GM19238 (cell line): ENCODE data around the gene PLEKHO2.

Experiments
- DNase-seq: peaks from one replicate; pipeline ENCODE4 v3.0.0; 2011; ENCODE audit warnings: low spot score; ENCODE audit not compliant: insufficient read length

PLEKHO2 gene

DNA sequence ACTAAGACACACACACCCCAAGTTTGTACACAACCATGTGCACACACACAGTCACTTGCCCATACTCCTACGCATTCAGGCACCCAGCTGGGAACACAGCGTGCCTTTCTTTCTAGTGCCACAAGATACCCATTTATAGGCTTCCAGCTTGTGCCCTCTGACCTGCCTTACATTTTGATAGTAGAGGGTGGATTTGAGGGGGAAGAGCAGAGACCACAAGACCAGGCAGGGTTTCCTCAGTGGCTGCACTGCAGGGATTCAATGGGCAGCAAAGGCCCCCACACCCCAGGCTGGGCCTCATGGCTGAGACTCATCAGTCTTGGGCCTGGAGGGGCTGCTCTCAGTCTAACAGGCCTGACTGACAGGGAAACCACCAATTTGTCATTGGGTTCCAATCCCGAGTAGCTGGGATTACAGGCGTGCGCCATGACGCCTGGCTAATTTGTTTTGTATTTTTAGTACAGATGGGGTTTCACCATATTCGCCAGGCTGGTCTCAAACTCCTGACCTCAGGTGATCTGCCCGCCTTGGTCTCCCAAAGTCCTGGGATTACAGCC lies 51.2 kb downstream of the PLEKHO2 start:
- no peak for DNase-seq

DNA sequence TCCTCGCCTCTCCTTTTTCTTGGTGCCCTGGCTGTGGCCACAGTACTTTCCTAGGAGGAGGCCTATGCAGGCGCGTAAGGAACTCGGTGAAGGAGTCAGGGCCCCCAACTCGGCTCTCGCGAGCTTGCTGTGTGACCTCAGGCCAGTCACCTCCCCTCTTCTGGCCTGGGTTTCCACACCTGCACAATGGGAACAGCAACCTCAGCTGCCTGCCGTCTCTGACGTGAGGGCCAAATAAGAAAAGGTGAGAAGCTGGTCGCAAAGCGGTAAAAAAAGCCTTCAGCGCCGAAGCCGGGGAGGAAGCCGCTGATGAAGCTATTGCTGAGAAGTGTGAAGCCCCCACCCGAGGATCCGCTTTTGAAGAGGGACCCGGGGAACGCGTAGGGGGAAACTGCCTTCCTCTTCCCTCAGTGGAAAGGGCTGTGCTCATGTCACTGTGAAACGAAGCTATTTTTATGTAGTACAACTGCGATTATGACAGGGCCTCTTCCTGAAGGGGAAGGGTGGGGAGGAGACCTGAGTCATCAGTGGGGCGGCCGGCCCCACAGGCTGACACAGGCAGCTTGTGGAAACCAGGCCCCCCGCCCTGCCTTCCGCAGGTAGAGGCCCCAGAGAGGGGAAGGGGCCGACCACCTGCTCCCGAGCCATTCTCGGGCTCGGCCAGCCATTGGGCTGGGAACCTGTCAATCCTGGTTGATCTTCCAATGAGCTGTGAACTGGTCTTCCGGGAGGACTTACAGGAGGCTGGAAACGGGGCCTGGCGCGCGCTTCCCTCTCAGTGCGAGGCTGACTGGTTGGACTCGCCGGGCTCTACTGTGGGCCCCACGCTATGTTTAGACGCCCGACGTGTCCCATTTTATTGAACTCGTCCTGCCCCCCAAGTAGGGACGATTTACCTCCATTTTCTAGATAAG lies 52.0 kb downstream of the PLEKHO2 start:
- peak; percentile 75 for DNase-seq

DNA sequence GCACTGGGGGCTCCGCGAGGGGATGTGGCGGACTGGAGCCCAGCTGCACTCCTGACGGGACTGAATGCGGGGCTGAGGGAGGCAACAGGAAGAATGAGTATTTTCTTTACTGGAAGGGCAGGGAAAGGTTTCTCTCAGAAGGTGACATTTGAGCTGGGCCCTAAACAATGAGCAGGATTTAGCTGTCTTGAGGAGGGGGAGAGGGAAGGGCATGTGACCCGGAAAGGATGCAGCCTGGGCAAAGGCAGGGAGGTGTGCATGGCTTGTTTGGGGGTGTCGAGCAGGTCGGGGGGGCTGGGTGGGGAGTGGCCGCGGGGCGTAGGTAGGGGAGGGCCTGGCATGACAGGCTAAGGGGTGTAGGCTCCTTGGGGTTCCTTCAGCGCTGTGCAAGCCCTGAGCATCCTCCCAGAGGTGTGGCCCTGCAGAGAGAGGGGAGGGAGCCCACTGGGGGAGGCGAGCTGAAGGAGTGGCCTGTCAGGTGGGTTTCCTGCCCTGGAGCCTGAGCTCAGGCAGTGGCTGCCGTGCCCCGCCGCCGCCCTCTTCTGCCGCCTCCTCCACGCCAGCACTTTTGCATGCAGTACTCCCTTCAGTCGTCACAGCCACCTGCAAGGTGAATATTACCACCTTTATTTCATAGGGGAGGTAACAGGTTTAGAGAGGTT lies 52.8 kb downstream of the PLEKHO2 start:
- DNase-seq, result peak; percentile 57

GRCh38 chr15:64895285-64896065 lies 53.8 kb downstream of the PLEKHO2 start:
- peak; percentile 50 for DNase-seq

DNA sequence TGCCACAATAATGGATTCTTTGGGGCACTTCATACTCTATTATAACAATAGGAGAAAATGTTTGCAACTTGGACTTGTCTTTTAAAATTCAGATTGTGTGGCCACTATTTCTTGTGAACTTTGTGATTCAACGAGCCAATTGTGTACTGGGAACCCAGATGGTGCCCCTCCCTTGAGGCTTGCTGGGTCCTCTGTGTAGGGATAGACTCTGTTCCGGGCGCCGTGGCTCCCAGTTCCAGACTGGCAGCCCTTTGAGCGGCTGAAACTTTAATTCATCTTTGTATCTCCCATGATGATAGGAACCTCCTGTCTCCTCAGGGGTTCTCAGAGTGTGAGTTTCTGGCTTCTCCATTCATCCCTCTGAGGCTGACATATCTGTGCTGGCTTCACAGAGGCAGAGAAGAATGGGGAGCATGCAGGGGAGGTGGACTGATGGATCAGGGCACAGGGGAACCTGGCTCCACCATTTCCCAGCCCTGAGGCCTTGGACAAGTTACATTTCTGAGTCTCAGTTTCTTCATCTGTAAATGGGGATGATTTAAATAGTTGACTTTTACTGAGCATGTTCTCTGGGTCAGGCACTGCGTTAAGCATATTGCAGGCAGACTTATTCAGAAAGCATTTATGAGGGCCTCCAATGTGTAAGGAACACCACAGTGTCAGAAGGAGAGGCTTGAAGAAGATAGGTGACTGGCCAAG lies 54.8 kb downstream of the PLEKHO2 start:
- DNase-seq, result no peak

- DNase-seq, result no peak
Observed at GRCh38 chr15:64897345-64897985, 55.8 kb downstream of the PLEKHO2 start.

- no peak for DNase-seq
Observed at GRCh38 chr15:64898406-64898805, 56.7 kb downstream of the PLEKHO2 start.

GRCh38 chr15:64901141-64901540 lies 59.4 kb downstream of the PLEKHO2 start:
- DNase-seq, result no peak

DNA sequence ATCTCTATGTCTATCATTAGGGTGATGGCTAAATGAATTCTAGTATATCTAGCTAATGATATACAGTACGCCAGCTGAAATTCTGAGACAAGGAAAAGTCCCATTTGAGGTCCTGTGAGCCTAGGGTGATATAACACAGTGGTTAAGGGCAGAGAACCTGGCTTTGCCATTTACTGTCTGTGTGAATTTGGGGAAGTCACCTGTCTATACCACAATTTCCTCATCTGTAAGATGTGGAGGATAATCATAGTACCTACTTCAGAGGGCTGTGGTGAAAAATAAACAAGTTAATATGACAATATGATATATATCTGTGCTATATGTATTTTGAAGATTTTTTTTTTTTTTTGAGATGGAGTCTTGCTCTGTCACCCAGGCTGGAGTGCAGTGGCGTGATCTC lies 60.2 kb downstream of the PLEKHO2 start:
- no peak for DNase-seq

DNA sequence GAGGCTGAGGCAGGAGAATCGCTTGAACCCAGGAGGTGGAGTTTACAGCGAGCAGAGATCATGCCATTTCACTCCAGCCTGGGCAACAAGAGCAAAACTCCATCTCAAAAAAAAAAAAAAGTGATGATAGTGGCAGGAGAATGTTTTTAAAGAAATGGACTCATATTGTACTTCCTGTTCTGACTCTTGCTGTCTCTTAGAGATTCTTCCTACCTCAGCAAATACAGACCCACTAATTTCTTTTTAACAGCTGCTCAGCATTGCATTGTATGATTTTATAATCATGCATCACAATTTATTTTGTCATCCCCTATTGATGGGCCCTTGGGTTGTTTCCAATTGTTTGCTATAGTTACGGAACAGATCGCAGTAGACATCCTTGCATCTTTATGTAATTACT lies 61.1 kb downstream of the PLEKHO2 start:
- no peak for DNase-seq

DNA sequence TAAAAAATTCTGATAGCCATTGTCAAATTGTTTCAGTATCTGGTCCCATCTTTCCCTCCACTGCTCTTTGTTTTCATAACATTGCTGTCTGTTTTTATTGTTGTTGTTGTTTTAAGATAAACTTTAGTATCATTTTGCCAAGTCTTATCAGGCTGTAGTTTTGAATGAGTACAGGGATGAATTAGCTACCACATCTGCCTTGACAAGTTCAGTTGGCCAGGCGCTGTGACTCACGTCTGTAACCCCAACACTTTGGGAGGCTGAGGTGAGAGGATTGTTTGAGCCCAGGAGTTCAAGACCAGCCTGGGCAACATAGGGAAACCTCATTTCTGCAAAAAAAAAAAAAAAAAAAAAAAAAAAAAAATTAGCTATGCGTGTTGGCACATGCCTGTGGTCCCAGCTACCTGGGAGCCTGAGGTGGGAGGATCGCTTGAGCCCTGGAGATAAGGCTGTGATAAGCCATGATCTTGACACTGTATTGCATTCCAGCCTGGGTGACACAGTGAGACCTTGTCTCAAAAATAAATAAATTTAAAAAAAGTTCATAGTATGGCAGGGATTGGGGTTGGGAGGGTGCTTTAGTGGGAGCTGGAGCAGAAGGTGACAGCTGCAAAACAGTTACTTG lies 61.7 kb downstream of the PLEKHO2 start:
- DNase-seq, result no peak

- no peak for DNase-seq
Observed at GRCh38 chr15:64904189-64904588, 62.5 kb downstream of the PLEKHO2 start.

GRCh38 chr15:64905119-64905831 lies 63.6 kb downstream of the PLEKHO2 start:
- peak; percentile 81 for DNase-seq

GRCh38 chr15:64905941-64906340 lies 64.2 kb downstream of the PLEKHO2 start:
- no peak for DNase-seq

DNA sequence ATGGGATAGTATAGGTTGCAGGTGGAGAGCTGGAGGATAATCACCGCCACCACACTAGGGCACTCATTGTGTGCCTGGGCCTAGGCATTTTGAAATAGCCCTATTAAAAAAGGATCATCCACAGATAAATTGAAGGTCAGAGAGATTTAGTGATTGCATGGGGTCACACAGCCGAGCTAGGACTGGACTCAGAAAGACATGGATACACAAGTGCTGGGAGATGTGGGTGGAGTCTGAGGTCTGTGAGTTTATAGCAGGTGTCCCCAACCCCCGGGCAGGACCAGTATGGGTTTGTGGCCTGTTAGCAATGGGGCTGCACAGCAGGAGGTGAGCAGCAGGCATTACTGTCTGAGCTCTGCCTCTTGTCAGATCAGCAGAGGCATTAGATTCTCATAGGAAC lies 64.7 kb downstream of the PLEKHO2 start:
- DNase-seq, result no peak

GRCh38 chr15:64907991-64908390 lies 66.3 kb downstream of the PLEKHO2 start:
- no peak for DNase-seq

DNA sequence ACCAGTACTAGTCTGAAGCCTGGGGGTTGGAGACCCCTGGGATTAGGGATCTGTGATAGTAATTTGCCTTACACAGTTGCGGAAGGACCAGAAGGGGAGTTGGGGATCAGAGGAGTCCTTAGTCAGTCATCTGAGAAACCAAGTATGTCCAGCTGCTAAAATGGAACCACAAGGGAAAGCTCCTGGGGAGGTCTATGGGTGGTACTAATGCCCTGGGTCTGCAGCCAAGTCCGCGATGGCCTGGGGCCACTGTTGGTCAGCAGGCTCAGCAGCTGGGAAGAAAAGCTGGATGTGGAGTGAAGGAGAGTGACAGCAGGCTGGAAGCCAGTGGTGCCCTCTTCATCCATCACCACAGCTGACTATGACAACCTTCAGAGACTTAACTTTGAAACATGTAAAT lies 67.8 kb downstream of the PLEKHO2 start:
- no peak for DNase-seq

DNA sequence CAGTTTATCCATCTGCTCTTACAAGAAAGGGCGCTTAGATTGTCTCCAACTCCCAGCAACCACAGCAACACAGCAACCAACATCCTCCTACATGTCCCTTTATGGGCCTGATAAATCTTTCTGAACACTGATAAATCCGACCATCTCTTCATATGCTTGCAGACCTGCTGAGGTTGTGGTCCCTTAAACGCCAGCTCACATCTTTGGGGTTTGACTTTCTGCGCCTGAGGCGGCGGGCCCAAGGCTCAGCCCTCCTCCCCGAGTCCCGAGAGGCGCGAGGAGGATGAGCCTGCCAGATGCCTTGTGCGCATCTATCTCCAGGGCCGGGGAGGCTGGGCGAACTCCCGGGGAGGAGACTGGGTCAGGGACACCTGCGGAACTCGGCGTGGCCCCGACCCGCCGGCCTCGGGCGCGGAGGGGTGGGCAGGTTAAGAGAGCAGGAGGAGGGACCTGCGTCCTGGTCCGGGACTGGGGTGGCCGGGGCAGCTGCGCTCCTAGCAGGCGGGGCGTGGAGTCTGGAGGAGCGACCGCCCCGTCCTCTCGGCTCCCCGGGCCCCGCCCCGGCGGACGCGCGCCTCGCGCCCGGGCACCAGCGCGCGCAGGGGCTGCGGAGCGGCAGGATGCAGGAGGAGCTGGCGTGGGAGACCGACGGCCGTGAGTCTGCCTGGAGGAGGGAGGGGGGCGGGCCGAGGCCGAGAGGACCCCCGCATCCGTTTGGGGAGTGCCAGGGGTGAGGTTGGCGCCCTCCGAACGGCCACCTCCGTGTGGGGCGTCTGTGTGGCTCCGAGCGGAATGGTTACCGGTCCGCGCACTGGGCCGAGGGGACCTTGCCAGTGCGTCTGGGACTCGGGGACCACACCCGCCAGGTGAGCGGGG lies 69.8 kb downstream of the PLEKHO2 start, which contains the start of gene ANKDD1A:
Gene ANKDD1A (plus strand): TSS at position 592 of the 876 bp plus-strand sequence. CDS start 29 bp downstream, at position 621.
- DNase-seq, result peak; percentile 76
